MCF 10A (cell line): ENCODE measurements around the gene TRIM9. TPM values are rescaled to one million over a fixed set of nuclear protein-coding genes. Genes with fewer than 3 reads are reported as not detected.

Experiments used
- BruUV-seq: library from RNA; stranded (reverse); fragments of 400-500 nt; replicated peaks from 2 replicates; lab custom pipeline; 2021; lab: Mats Ljungman, UMichigan
- CTCF ChIA-PET: fragments of 300-600 bp; sonication (Branson Sonifier 250); formaldehyde crosslinking; extraction: SDS; loops from one replicate; lab custom pipeline; 2021; ENCODE audit warnings: antibody characterized with exemption, inconsistent platforms; lab: Yijun Ruan, JAX
- POLR2A ChIA-PET: fragments of 300-600, 350-650 bp; sonication (Branson Sonifier 250); formaldehyde crosslinking; extraction: SDS; loops from one replicate; lab custom pipeline; 2020; ENCODE audit warnings: antibody characterized with exemption, inconsistent platforms; lab: Yijun Ruan, JAX
- DNase-seq: peaks from one replicate; pipeline ENCODE4 v3.0.0-alpha.2; 2018; ENCODE audit not compliant: unreplicated experiment
- H3K27ac Mint-ChIP-seq: one replicate; pipeline ENCODE4 v1.8.0; 2022; ENCODE audit warnings: mild to moderate bottlenecking, low read depth, mixed read lengths; ENCODE audit not compliant: unreplicated experiment
- H3K27me3 Mint-ChIP-seq: one replicate; pipeline ENCODE4 v1.8.0; 2022; ENCODE audit warnings: mixed read lengths; ENCODE audit not compliant: insufficient read depth, unreplicated experiment
- H3K36me3 Mint-ChIP-seq: one replicate; pipeline ENCODE4 v1.8.0; 2022; ENCODE audit warnings: mild to moderate bottlenecking, moderate library complexity, mixed read lengths; ENCODE audit not compliant: insufficient read depth, unreplicated experiment
- H3K4me1 Mint-ChIP-seq: one replicate; pipeline ENCODE4 v1.8.0; 2022; ENCODE audit warnings: mixed read lengths; ENCODE audit not compliant: insufficient read depth, unreplicated experiment
- H3K4me3 Mint-ChIP-seq: one replicate; pipeline ENCODE4 v1.8.0; 2022; ENCODE audit warnings: mild to moderate bottlenecking, moderate library complexity, mixed read lengths; ENCODE audit not compliant: unreplicated experiment
- H3K9me3 Mint-ChIP-seq: one replicate; pipeline ENCODE4 v1.8.0; 2022; ENCODE audit warnings: mixed read lengths; ENCODE audit not compliant: unreplicated experiment
- CTCF ChIP-seq: fragments of 200-600 bp; IDR thresholded peaks from one replicate; pipeline ENCODE4 v1.8.0; 2022; ENCODE audit warnings: antibody characterized with exemption, mild to moderate bottlenecking; ENCODE audit not compliant: unreplicated experiment
- intact Hi-C: fragments of 100-400 bp; cut with micrococcal nuclease; formaldehyde crosslinking; loops from 2 replicates; pipeline ENCODE4 v1.14.1; 2022
- total RNA-seq: library from RNA; stranded (reverse); gene quantifications from 2 replicates; pipeline ENCODE4 v1.2.3, GENCODE V29; 2022

TRIM9 gene
- total RNA-seq, 1 experiment from 2014 or later, result 0.19 TPM

- Mint-ChIP-seq H3K36me3 (no peaks in the 10 kb centered on the region), H3K27me3 (no peaks in the 10 kb centered on the region), H3K4me1 (no peaks in the 10 kb centered on the region), H3K9me3 (no peaks in the 10 kb centered on the region), H3K27ac (no peak overlapping the region), H3K4me3 (no peak overlapping the region)
- DNase-seq, result no peak
- intact Hi-C loops, result no loop called here
- ChIA-PET CTCF (no interaction called here), POLR2A (no interaction called here)
- no peak for TF ChIP-seq CTCF
- BruUV-seq, result no TSS peak
Measured at GRCh38 chr14:50985859-50986331, 109.0 kb downstream of the TRIM9 start.

GRCh38 chr14:50985124-50985858 lies 109.6 kb downstream of the TRIM9 start:
- Mint-ChIP-seq H3K27ac (no peak overlapping the region), H3K4me1 (no peaks in the 10 kb centered on the region), H3K4me3 (no peak overlapping the region), H3K27me3 (no peaks in the 10 kb centered on the region), H3K9me3 (no peaks in the 10 kb centered on the region), H3K36me3 (no peaks in the 10 kb centered on the region)
- DNase-seq, result no peak
- ChIA-PET CTCF (interaction anchor here (1.3 kb wide), 1 partner anchor 22 kb away, joined by 3 read pairs; no protein-coding TSS in a partner anchor), POLR2A (interaction anchor here (1.1 kb wide), 1 partner anchor 9 kb away, joined by 3 read pairs; no protein-coding TSS in a partner anchor)
- TF ChIP-seq CTCF, result no peak
- intact Hi-C loops, result no loop called here
- no TSS peak for BruUV-seq

GRCh38 chr14:50984036-50984710 lies 110.7 kb downstream of the TRIM9 start:
- DNase-seq, result no peak
- ChIA-PET POLR2A (interaction anchor here (1.1 kb wide), 1 partner anchor 8 kb away, joined by 3 read pairs; no protein-coding TSS in a partner anchor), CTCF (interaction anchor here (1.3 kb wide), 1 partner anchor 21 kb away, joined by 3 read pairs; no protein-coding TSS in a partner anchor)
- no TSS peak for BruUV-seq
- no peaks in the 10 kb centered on the region for H3K4me1 Mint-ChIP-seq
- H3K27me3 Mint-ChIP-seq, result no peaks in the 10 kb centered on the region
- no peak overlapping the region for H3K27ac Mint-ChIP-seq
- no peak overlapping the region for H3K4me3 Mint-ChIP-seq
- intact Hi-C loops, result no loop called here
- no peak for TF ChIP-seq CTCF
- H3K36me3 Mint-ChIP-seq, result no peaks in the 10 kb centered on the region
- H3K9me3 Mint-ChIP-seq, result no peaks in the 10 kb centered on the region
